ENCODE data around the gene S100P. TPM values are rescaled to one million over a fixed set of nuclear protein-coding genes. Genes with fewer than 3 reads are reported as not detected.

The S100P gene
- total RNA-seq, 2 donors from 2014 or later: 7.3 to 21.9 TPM

DNA sequence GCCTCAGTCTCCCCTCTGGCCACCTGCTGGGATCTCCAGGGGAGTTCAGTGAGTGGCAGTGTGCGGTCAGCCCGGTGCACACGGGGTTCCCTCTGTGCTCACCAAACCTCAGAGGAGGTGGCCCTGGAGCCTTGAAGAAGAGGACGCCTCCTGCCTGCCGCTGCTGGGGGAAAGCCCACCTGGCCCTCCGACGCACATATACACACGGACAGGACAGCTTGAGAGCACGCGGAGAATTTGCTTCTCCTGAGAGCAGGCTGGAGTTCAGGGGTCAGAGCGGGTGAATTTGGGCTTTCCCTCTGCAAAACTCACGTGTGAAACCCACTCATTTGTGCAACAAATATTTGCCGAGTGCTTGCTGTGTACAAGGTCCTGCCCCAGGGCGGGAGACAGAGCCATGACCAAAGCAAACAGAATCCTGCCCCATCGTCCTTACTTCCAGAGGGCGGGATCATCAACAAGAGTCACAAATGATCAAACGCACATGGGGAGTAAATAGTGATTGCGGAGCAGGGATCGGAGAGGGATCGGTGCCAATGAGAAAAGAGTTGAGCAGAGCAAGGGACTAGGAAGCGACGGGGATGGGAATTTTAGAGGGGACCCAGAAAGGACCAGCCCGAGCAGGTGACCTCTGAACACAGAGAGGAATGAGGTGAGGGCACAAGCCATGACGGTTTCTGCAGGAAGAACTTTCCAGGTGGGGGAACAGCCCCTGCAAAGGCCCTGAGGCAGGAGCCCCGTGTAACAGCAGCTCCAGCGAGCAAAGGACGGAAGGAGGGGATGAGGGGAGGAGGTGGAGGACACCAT is 39.9 kb downstream of the S100P start:
- H3K4me1 ChIP-seq (replicated peaks): peaks cover 6% of the 10 kb centered on the region
- intact Hi-C loops (cut with DNase I): no loop called here
- WGBS: 86% methylated on average over 27 of the region's 27 CpGs
- H3K4me3 ChIP-seq: no peak overlapping the region
- H3K9me3 ChIP-seq: no peaks in the 10 kb centered on the region
- no peak for TF ChIP-seq POLR2A (IDR thresholded peaks at IDR 0.05)
- no peak for TF ChIP-seq POLR2AphosphoS5 (IDR thresholded peaks at IDR 0.05)
- TF ChIP-seq, protein P1, sequence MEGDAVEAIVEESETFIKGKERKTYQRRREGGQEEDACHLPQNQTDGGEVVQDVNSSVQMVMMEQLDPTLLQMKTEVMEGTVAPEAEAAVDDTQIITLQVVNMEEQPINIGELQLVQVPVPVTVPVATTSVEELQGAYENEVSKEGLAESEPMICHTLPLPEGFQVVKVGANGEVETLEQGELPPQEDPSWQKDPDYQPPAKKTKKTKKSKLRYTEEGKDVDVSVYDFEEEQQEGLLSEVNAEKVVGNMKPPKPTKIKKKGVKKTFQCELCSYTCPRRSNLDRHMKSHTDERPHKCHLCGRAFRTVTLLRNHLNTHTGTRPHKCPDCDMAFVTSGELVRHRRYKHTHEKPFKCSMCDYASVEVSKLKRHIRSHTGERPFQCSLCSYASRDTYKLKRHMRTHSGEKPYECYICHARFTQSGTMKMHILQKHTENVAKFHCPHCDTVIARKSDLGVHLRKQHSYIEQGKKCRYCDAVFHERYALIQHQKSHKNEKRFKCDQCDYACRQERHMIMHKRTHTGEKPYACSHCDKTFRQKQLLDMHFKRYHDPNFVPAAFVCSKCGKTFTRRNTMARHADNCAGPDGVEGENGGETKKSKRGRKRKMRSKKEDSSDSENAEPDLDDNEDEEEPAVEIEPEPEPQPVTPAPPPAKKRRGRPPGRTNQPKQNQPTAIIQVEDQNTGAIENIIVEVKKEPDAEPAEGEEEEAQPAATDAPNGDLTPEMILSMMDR (IDR thresholded peaks at IDR 0.05): no peak
- DNase-seq (ENCODE audit: low spot score): no peak
- no peaks in the 10 kb centered on the region for H3K36me3 ChIP-seq
- H3K27me3 ChIP-seq (replicated peaks; ENCODE audit: insufficient read depth): no peaks in the 10 kb centered on the region
- no peak overlapping the region for H3K27ac ChIP-seq

DNA sequence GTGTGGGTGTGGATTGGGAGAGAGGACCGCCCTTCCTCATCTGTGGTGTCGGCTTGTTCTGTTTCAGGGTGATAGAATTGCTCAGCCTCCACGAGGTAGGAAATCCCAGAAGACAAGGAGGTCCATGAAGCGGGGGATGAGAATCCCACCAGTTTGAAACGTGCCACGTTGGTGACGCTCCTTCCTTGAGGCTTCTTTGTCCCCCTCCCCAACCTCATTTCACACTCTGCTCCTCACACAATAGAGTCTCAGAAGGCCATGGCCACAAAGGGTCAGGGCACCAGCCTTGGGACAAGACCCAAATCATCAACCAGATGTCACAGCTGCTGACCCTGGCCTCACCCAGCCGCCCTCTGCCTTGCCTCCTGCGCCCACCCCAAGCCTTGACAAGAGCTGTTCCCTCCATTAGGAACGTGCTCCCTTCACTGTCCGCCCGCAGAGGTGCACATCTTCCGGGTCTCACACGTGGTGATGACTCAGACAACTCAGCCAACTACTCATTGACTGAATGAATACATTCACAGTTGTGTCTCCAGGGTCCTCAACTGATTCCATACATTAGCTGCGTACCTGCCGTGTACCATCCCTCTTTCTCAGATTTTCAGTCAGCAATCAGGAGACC is 40.6 kb downstream of the S100P start:
- no peaks in the 10 kb centered on the region for H3K36me3 ChIP-seq
- H3K9me3 ChIP-seq: no peaks in the 10 kb centered on the region
- WGBS: 88% methylated on average over 16 of the region's 16 CpGs
- intact Hi-C loops (cut with DNase I): no loop called here
- no peak overlapping the region for H3K27ac ChIP-seq
- no peaks in the 10 kb centered on the region for H3K4me1 ChIP-seq (replicated peaks)
- no peak overlapping the region for H3K4me3 ChIP-seq
- H3K27me3 ChIP-seq (replicated peaks; ENCODE audit: insufficient read depth): no peaks in the 10 kb centered on the region
- TF ChIP-seq POLR2A (IDR thresholded peaks at IDR 0.05): no peak
- TF ChIP-seq, protein P1 (IDR thresholded peaks at IDR 0.05): no peak
- TF ChIP-seq POLR2AphosphoS5 (IDR thresholded peaks at IDR 0.05): no peak
- no peak for DNase-seq (ENCODE audit: low spot score)

DNA sequence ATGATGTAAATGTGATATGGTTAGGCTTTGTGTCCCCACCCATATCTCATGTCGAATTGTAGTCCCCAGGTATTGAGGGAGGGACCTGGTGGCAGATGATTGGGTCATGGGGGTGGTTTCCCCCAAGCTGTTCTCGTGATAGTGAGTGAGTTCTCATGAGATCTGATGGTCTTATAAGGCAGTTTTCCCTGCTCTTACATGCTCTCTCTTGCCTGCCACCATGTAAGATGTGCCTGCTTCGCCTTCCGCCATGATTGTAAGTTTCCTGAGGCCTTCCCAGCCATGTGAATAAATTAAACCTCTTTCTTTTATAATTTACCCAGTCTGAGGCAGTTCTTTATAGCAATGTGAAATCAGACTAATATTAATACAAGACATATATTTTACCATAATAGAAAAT is 46.2 kb downstream of the S100P start:
- 84% methylated on average over 4 of the region's 4 CpGs for WGBS

DNA sequence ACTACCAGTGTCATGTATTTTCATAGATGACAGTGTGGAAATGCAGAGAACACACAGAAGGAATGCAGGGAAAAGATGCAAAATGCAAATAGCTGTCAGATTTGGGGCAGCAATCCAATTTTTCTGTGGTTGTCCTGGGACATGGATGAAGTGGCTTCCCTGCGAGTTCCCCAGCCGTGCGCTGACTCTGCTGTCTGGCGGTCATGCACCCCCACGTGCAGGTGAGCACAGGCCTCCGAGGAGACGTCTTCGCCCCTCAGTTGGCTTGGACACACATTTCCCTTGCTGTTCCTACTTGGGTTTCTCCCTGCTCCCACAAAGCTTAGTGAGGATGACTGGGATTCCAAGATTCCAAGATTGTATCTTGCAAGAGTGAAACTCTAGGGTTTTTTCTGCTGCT is 46.7 kb downstream of the S100P start:
- WGBS: 88% methylated on average over 8 of the region's 8 CpGs
- no peak for DNase-seq (ENCODE audit: low spot score)
- intact Hi-C loops (cut with DNase I): no loop called here
- no peak for TF ChIP-seq POLR2A (IDR thresholded peaks at IDR 0.05)
- no peak for TF ChIP-seq POLR2AphosphoS5 (IDR thresholded peaks at IDR 0.05)
- TF ChIP-seq, protein P1 (IDR thresholded peaks at IDR 0.05): no peak
- no peaks in the 10 kb centered on the region for H3K36me3 ChIP-seq
- H3K27ac ChIP-seq: no peak overlapping the region
- H3K27me3 ChIP-seq (replicated peaks; ENCODE audit: insufficient read depth): no peaks in the 10 kb centered on the region
- no peak overlapping the region for H3K4me3 ChIP-seq
- H3K9me3 ChIP-seq: no peaks in the 10 kb centered on the region
- H3K4me1 ChIP-seq (replicated peaks): no peaks in the 10 kb centered on the region

More for the DNA sequence above, 46.2 kb downstream of the S100P start:
- Histone ChIP-seq H3K36me3 (no peaks in the 10 kb centered on the region), H3K9me3 (no peaks in the 10 kb centered on the region), H3K4me1 (replicated peaks) (no peaks in the 10 kb centered on the region), H3K4me3 (no peak overlapping the region), H3K27me3 (replicated peaks; ENCODE audit: insufficient read depth) (no peaks in the 10 kb centered on the region), H3K27ac (no peak overlapping the region)
- TF ChIP-seq POLR2AphosphoS5 (IDR thresholded peaks at IDR 0.05) (no peak), POLR2A (IDR thresholded peaks at IDR 0.05) (no peak)
- TF ChIP-seq, protein P1 (IDR thresholded peaks at IDR 0.05): no peak
- no peak for DNase-seq (ENCODE audit: low spot score)
- intact Hi-C loops (cut with DNase I): no loop called here

All from prostate gland (tissue), 2 donors.